Mesodermal cell (in vitro differentiated cells): ENCODE results near the gene CENPN. TPM values are rescaled to one million over a fixed set of nuclear protein-coding genes. Genes with fewer than 3 reads are reported as not detected.

Experiments
- H3K27ac ChIP-seq: 2 replicates; pipeline ENCODE4 v1.7.0; 2013; ENCODE audit warnings: mild to moderate bottlenecking, low read depth, low read length, moderate library complexity; ENCODE audit not compliant: severe bottlenecking
- H3K36me3 ChIP-seq: 2 replicates; pipeline ENCODE4 v1.7.1; 2013; ENCODE audit warnings: mild to moderate bottlenecking, low read length, moderate library complexity; ENCODE audit not compliant: control insufficient read depth, insufficient read depth
- H3K4me1 ChIP-seq: one replicate; pipeline ENCODE4 v1.7.1; 2013; ENCODE audit warnings: mild to moderate bottlenecking, low read length; ENCODE audit not compliant: insufficient read depth, control insufficient read depth, poor library complexity, severe bottlenecking
- H3K4me3 ChIP-seq: 2 replicates; pipeline ENCODE4 v1.7.0; 2013; ENCODE audit warnings: low read length, control low read depth, mild to moderate bottlenecking; ENCODE audit not compliant: insufficient read depth, poor library complexity, severe bottlenecking; ENCODE audit errors: extremely low read depth
- H3K9me3 ChIP-seq: 2 replicates; pipeline ENCODE4 v1.7.1; 2013; ENCODE audit warnings: mild to moderate bottlenecking, low read length, moderate library complexity; ENCODE audit not compliant: control insufficient read depth
- WGBS, 2 experiments: methylation state at CpG; one replicate each; pipeline ENCODE4 v1.1.5; 2013; ENCODE audit warnings: missing lambda C conversion rate in 2 of 2; ENCODE audit not compliant: insufficient coverage in 2 of 2; 5-methylcytosine and 5-hydroxymethylcytosine counted together
- polyA plus RNA-seq, 2 experiments: library from polyadenylated mRNA; stranded (reverse); fragments of 50-300 nt; gene quantifications; one replicate each; pipeline ENCODE4 v1.2.3, GENCODE V29; 2013

CENPN gene, protein sequence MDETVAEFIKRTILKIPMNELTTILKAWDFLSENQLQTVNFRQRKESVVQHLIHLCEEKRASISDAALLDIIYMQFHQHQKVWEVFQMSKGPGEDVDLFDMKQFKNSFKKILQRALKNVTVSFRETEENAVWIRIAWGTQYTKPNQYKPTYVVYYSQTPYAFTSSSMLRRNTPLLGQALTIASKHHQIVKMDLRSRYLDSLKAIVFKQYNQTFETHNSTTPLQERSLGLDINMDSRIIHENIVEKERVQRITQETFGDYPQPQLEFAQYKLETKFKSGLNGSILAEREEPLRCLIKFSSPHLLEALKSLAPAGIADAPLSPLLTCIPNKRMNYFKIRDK
- 37.0 TPM for polyA plus RNA-seq (2013, experiment 1 of 2)
- 43.5 TPM for polyA plus RNA-seq (2013, experiment 2 of 2)

DNA sequence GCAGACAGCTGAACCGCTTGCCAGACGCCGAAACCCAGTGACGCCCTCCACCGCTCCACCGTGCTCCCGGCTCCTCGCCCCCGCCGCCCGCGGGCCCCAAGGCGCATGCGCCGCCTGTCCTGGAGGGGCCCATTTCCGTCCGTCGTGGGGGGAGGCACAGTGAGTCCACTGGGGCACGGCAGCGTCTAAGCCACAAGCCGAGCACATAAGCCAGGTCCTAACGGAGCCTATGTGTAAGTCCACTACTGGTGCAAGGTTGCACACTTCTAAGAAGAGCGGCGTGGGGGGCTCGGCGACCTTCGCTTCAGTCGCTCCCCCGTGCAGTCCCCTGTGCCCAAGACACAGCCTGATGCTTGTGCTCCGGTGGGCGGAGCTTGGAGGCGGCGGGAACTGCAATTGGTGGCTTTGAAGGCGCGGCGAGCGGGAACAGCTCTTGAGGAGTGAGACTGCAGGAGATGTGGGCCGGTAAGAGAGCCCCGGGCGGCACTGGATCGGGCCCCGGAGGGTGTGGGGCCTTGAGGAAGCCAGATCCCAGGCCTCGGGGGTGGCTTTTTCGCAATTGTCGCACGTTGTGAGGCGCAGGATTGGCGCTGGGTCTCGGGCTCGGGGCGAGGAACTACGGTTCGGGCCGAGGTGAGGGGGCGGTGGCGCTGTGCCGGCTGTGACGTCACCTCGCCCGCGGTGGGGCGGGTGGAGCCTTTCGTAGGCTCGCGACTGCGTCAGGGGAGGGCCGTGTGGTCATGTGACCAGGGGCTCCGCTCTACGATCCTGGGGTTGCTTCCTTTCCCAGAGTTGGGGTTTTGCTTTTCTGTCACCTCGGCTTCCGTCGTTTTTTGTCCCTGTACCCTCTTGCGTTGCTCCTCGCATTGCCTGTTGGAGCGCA is at the start of gene CENPN, which contains the start of gene CMC2:
Gene CENPN, plus strand, starts transcription at position 402 of the 883 bp plus-strand sequence. CDS start 4,726 bp downstream, outside the sequence.
Gene CMC2, minus strand, starts transcription at position 73 of the 883 bp plus-strand sequence. CDS start 9,491 bp downstream, outside the sequence.
- Histone ChIP-seq H3K4me1 (peaks cover 7% of the 10 kb centered on the region), H3K27ac (peak within 1 kb of the TSS; percentile 100), H3K36me3 (peaks cover 16% of the 10 kb centered on the region), H3K4me3 (peak within 1 kb of the TSS; percentile 94), H3K9me3 (no peaks in the 10 kb centered on the region)
- WGBS, 2 experiments: 0 to 1% methylated on average over 67 to 73 of the region's 75 CpGs

DNA sequence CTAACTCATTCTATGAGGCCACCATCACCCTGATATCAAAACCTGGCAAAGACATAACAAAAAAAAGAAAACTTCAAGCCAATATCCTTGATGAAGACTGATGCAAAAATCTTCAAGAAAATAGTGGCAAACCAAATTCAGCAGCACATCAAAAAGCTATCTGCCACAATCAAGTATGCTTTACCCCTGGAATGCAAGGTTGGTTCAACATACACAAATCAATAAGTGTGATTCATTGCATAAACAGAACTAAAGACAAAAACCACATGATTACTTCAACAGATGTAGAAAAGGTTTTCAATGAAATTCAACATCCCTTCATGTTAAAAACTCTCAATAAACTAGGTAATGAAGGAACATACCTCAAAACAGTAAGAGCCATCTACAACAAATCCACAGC is 48.7 kb upstream of the CENPN start:
- Histone ChIP-seq H3K4me1 (no peaks in the 10 kb centered on the region), H3K27ac (no peak overlapping the region), H3K4me3 (no peak overlapping the region), H3K36me3 (no peaks in the 10 kb centered on the region), H3K9me3 (peaks cover 13% of the 10 kb centered on the region)

DNA sequence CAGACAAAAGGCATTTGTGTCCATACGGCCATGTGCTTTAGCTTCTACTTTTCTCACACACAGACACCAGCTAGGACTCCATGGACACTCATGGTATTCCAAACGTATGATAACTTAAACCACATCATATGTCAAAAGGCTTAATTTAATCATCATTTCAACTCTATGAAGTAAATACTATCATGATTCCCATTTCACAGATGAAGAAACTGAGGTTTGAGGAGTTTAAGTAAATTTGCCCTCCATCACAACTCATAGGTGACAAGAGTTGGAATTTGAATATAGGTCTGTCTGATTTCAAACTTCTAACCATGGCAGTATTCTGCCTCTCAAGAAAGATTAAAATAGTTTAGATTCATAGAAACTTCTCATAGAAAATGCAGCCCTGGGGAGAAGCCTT is 44.1 kb upstream of the CENPN start:
- no peak overlapping the region for H3K4me3 ChIP-seq
- no peaks in the 10 kb centered on the region for H3K4me1 ChIP-seq
- H3K9me3 ChIP-seq: peaks cover 13% of the 10 kb centered on the region
- H3K27ac ChIP-seq: no peak overlapping the region
- H3K36me3 ChIP-seq: peaks cover 1% of the 10 kb centered on the region
- 88 to 92% methylated on average over 2 of the region's 2 CpGs for WGBS, 2 experiments

DNA sequence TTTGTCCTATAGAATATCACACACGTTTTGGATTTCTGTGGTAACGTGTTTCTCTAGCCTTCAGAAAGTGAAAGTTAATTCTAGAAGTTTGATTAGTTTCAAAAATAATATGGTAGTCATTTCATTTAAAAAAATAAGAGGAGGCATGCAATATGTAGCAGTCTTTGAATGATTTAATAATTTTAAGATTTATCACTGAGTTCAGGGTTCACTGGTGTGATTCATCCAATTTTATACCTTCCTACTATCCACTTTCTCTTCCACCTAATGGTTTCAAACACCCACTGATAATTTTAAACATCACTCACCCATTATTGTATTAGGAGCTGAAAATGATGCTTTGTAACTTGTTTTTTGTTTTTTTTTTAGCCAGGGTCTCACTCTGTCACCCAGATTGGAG is 42.7 kb upstream of the CENPN start:
- H3K4me1 ChIP-seq: no peaks in the 10 kb centered on the region
- H3K9me3 ChIP-seq: peaks cover 6% of the 10 kb centered on the region
- peaks cover 10% of the 10 kb centered on the region for H3K36me3 ChIP-seq
- no CpG with 5 or more reads among the region's 2 CpGs for WGBS, 2 experiments
- H3K27ac ChIP-seq: no peak overlapping the region
- no peak overlapping the region for H3K4me3 ChIP-seq

DNA sequence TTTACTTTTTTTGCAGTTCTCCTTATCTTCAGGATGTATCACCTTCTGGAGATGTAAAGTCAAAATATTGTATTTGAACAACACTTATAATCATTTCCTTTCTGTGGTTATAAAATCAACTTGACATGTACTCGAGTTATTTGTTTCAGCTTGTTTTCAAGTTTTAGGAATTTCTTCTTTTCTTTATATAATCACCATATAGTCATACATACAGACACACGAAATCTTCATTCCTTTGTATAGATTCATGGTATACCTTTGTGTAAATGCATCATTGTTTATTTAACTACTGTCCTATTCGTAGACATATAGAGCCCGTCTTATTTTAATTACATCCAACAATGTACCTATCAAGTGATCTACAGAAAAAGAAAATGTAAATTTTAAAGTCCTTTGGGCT is 40.4 kb upstream of the CENPN start:
- H3K4me1 ChIP-seq: no peaks in the 10 kb centered on the region
- H3K36me3 ChIP-seq: peaks cover 20% of the 10 kb centered on the region
- peaks cover 4% of the 10 kb centered on the region for H3K9me3 ChIP-seq
- H3K4me3 ChIP-seq: no peak overlapping the region
- no peak overlapping the region for H3K27ac ChIP-seq
- WGBS, 2 experiments: no CpG with 5 or more reads among the region's 4 CpGs

DNA sequence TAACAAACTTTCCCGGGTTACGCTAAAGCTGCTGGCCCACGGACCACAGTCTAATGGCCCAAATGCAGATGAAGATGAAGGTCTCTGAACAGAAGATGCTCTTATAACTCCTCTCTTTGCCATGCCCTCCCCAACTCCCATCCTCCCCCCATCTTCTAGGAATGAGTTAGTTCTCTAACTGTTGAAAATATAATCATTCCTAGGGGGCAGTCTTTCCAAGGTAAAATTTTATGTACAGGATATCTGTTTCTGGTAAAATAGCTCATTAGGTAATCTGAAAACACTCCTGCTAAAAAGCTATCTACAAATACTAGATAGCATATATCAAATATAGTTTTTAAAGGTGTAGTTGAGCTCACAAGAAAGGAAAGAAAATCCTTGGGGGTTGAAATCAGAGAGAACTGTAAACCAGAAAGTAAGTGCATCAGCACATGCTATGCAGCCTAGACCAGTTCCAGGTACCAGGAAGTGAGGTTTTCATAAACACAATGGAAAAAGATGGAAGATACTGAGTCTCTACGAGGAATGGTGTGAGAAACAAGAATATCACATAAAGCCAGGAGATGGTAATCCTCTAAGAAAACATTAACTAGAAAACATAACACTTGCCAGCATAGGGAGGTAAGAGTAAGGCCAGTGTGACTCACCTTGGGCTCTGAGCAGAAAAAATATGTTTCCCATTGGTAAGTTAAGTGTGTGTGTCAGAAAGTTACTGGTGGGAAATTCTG is 38.5 kb upstream of the CENPN start:
- peaks cover 39% of the 10 kb centered on the region for H3K36me3 ChIP-seq
- no peak overlapping the region for H3K27ac ChIP-seq
- H3K4me1 ChIP-seq: no peaks in the 10 kb centered on the region
- H3K4me3 ChIP-seq: no peak overlapping the region
- 96 to 100% methylated on average over 3 of the region's 4 CpGs for WGBS, 2 experiments
- H3K9me3 ChIP-seq: no peaks in the 10 kb centered on the region

DNA sequence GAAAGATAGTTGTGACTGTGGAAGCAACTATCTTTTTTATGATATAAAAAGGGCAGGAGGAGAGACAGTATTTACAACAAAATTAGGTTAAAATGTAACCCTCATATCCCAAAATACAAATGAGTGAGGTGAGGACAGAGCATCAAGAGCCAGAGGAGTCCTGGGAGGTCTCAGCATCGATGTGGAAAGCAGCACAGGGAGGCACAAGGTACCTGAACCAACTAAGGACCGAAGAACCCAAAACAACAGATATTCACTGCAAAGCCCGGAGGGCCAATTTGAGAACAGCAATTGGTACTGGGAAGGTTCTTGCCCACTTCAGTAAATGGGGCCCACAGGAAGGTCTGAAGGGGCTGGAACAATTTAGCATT is 37.9 kb upstream of the CENPN start:
- no peak overlapping the region for H3K27ac ChIP-seq
- no peaks in the 10 kb centered on the region for H3K4me1 ChIP-seq
- whole genome bisulfite sequencing, 2 experiments: 94 to 100% methylated on average over 2 to 3 of the region's 3 CpGs
- H3K4me3 ChIP-seq: no peak overlapping the region
- H3K9me3 ChIP-seq: no peaks in the 10 kb centered on the region
- peaks cover 42% of the 10 kb centered on the region for H3K36me3 ChIP-seq

DNA sequence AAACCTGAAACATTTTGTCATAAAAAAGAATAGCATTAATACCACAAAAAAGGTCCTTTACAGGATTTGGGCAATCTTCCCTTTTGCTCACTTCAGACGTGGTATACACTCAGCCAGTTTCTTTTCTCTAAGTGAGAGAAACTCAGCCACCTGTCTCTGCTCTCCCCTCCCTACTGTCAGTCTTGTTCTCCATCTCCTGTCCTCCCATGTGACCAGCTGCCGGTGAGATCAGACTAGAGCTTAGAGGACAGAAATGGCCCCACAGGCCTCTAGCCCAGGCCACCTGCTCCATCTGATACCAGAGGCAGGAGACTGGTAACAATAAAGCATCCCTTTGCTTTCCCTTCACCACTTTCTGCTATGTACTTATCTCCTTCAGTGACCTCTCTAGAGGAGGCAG is 35.2 kb upstream of the CENPN start:
- Histone ChIP-seq H3K4me3 (no peak overlapping the region), H3K27ac (no peak overlapping the region), H3K9me3 (no peaks in the 10 kb centered on the region), H3K36me3 (peaks cover 59% of the 10 kb centered on the region), H3K4me1 (no peaks in the 10 kb centered on the region)
- 80 to 93% methylated on average over 1 to 2 of the region's 2 CpGs for WGBS, 2 experiments

DNA sequence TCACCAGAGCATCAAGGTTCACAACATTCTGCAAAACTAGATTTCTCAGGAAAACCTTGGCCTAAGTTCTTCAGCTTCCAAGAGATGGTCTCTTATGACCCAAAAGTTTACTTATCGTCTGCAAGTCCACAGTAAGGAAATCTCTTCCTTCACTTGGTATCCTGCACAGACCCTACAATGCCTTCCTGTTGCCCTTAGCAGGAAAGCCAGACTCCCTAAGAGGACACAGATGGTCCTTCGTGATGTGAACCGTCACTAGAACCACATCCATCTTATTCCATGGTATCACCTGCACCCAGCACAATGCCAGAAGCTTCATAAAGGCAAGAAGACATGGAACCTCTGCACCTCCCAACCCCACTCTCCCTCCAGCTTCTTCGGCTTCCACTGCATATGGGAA is 34.4 kb upstream of the CENPN start:
- WGBS, 2 experiments: 86 to 100% methylated on average over 3 to 4 of the region's 4 CpGs
- Histone ChIP-seq H3K27ac (no peak overlapping the region), H3K4me1 (no peaks in the 10 kb centered on the region), H3K36me3 (peaks cover 59% of the 10 kb centered on the region), H3K4me3 (no peak overlapping the region), H3K9me3 (no peaks in the 10 kb centered on the region)

DNA sequence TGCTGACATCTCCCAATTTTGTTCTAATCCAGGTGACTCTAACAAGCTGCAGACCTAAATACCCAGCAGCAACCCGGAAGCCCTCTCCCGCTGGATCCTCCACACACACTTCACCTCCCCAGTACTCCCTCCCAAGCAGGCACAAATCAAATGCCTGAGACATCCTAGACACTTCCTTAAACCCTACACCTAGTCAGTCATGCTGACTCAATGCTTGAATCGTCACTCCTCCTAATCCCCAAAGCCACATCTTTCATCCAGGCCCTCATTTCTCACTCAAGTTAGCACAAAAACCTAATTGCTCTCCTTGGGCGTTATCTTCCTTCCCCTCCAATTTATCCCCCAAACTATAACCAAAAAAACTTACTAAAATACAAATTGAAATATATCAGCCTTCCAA is 33.0 kb upstream of the CENPN start:
- no peak overlapping the region for H3K4me3 ChIP-seq
- no peaks in the 10 kb centered on the region for H3K9me3 ChIP-seq
- WGBS, 2 experiments: 92 to 96% methylated on average over 2 to 3 of the region's 4 CpGs
- peaks cover 61% of the 10 kb centered on the region for H3K36me3 ChIP-seq
- no peak overlapping the region for H3K27ac ChIP-seq
- H3K4me1 ChIP-seq: no peaks in the 10 kb centered on the region
